ENCODE measurements around the gene UNC5A.

The UNC5A gene

DNA sequence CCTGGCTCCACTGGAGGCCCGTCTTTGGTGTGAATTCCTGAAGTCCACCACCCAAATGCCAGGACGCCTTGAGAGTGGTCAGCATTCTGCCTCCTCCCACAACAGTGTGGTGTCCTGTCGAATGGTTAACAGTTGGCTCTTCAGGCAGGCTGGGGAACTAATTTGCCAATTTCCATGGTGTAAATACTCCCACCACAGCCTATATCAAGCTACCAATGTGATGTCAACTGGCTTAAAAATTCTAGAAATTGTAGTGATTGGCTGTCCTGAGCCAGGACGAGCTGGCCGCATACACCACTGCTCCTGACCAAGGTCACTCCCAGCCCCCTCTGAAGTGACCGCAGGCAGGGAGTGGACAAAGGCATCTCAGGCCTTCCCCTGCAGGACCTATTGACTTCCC, 11.1 kb downstream of the UNC5A start:
- no peak for DNase-seq (ENCODE audit: low read depth)

DNA sequence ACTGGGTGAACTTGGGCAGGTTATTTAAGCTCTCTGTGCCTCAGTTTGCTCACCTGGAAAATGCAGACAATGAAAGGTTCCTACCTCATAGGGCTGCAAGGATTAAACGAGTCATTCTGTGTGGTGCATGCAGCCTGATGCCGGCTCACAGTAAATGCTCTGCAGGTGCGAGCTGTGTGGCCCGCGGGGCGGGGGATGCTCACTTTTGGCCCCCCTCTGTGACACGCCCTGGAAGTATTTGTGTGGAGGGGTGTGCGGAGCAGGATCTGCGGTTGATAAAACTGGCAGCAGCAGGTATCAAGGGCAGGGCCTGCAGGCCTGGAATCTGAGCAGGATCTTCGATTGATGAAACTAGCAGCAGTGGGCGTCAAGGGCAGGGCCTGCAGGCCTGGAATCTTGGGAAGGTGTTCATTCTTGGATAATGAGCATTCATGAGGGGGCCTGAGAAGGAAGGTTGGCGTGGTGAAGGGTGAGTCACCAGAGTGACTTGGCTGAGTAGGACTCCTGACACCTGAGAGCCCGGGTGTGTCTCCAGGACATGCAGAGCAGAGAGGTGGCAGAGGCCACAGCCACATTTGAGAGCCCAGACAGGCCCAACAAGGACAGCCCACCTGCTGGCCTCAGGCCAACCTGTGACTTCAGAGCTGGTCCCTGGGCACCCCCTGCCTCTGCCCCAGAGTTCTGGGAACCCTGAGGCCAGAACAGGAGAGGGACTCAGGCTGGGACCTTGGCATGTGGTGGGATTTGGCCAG, 11.9 kb downstream of the UNC5A start:
- no peak for DNase-seq (ENCODE audit: low read depth)

DNA sequence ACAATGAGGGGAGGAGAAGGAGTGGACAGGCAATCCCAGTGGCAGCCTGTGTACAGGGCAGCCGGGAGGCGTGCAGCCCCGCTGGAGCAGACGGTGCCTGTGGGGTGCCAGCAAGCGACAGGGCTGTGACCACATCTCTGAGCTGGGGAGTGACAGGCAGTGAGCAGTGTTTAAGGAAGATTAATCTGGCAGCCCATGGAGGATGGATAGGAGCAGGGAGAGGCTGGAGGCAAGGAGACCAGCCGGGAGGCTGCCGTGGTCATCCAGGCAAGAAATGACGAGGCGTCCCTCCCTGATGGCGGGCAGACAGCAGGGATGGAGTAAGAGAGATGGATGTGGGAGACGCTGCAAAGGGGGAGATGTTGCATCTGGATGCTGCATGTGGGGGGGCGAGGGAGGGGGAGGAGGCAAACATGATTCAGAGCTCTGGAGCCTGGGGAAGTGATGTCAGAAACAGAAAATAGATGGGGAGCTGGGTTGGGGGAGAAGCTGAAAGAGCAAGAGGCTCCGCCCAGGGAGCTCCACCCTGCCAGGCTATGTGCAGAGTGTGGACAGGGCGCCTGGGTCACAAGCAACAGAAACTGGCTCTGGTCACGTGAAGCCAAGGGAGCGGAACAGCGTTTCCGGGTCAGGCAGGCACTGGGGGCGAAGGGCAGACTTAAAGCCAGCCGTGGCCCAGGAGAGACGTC, 12.6 kb downstream of the UNC5A start:
- DNase-seq (ENCODE audit: low read depth), result no peak

DNA sequence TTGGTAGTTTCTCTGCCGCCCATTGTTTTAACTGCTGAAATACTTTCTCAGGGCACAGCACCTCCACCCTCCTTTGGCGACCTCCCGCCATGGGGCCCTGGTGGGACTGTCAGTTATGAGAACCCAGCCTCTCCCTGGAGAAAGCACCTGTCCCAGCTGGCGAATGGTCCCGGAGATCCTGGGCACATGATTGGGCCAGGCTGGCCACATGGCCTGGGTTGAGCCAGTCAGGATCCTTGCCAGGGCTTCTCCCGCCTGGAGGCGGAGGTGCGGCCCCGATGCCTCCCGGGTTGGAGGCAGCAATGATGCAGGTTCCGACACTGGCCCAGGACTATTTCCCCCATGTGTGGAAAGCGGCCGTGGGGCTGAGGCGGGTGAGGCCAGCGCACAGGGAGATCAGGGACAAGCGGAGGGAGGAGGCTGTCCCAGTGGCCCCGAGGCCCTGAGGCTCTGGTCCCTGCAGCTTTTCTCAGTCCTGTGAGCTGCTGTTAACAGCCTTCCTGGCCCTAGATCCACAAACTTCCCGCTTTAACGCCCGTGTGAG, 13.6 kb downstream of the UNC5A start:
- no peak for DNase-seq (ENCODE audit: low read depth)

DNA sequence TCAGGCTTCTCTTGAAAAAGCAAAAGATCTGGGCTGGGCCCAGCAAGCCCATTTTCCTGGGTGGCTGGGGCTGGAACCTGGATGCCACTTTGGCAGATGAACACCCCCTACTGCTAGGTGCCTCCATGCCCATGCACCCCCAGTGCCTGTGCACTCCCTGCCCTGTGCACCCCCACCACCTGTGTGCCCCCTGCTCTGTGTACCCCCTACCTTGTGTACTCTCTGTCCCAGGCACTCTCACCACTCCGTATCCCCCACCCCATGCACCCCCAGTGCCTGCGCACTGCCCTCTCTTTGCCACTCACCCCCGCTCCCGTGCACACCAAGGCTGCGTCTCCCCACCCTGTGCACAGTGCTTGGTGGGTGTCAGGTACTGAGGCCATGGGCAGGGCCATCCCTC, 14.2 kb downstream of the UNC5A start:
- DNase-seq (ENCODE audit: low read depth), result no peak

DNA sequence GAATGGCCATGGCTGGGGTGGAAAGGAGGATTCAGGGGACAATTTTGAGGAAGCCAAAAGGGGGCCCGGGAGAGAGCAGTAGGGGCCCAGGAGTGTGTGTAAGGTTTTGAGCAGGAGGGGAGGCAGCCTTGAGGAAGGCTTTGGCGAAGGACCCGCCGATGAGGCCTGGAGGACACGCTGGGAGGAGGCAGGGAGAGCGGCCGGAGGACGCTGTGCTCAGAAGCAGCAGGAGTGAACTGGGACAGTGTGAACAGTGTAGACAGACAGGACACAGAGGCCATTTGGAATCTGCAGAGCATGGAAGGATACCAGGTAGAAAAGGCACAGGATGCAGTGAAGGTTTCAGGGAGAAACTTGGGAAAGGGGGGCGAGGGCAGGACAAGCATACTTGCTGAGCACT, 14.9 kb downstream of the UNC5A start:
- no peak for DNase-seq (ENCODE audit: low read depth)

DNA sequence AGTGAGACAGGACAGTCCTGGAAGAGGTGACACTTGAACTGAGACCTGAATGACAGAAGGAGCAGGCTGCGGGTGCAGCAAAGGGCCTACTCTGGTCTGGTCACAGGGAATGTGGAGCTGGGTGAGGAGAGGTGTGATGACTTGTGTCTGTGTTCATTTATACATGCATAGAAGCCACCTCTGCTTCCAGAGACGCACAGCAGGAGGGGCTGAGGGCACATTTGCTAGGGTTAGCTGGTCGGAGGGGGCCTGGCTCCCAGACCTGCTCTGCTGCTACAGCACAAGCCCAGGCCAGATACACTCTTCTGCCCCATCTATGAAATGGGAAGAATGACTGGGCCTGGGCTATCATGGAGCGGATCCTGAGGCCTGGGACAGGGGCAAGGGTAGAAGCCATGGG, 15.6 kb downstream of the UNC5A start:
- DNase-seq (ENCODE audit: low read depth), result no peak

DNA sequence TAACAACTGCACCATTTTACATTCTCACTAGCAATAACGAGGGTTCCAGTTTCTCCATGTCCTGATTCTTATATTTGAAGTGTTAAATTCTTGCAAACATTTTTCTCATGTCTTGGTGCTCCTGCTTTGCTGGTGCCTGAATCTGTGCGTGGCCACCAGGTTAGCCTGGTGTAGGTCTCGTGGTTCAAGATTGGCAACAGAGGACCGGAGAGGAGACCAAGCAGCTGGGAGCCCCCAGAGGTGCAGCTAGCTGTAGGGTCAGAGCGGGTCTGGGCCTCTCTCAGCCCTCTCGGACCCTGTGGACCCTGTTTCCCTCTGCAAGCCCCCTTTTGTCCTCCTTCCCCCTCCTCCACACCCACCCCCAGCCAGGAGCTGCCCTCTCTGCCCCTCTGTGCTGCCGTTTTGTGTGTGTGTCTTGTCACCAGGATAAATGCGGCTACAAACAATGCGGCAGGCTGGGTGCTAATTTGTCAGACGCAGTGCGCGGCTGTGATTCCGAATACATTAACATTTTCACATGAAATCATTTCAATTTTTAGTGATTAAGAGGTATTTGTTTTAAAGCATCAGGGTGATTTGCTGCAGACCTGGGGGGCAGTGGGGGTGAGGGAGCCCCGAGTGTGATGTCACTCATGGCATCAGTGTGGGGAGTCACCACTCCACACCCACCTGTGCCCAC, 17.5 kb downstream of the UNC5A start:
- no peak for DNase-seq (ENCODE audit: low read depth)

DNA sequence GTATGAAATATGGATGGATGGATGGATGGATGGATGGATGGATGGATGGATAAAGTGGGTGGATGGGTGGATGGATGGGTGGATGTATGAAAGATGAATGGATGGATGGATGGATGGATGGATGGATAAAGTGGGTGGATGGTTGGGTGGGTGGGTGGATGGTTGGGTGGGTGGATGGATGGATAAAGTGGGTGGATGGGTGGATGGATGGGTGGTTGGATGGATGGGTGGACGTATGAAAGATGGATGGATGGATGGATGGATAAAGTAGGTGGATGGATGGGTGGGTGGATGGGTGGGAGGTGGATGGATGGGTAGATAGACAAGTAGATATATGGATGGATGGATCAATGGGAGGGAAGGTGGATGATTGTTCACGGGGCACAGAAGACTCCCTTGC, 19.0 kb downstream of the UNC5A start:
- no peak for DNase-seq (ENCODE audit: low read depth)

DNA sequence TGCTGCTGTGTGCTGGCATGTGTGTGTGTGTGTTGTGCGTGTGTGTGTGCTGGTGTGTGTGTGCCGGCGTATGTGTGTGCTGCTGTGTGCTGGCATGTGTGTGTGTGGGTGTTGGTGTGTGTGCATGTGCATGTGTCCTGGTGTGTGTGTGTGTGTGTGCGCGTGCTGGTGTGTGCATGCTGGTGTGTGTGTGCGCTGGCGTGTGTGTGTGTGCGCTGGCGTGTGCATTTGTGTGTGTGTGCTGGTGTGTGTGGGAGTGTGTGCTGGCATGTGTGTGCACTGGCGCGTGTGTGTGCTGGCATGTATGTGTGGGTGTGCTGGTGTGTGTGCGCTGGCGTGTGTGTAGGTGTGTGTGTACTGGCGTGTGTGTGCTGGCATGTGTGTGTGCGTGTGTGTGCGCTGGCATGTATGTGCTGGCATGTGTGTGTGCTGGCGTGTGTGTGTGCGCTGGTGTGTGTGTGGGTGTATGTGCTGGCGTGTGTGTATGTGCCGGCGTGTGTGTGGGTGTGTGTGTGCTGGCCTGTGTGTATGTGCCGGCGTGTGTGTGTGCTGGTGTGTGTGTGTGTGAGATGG, 20.1 kb downstream of the UNC5A start:
- no peak for DNase-seq (ENCODE audit: low read depth)

DNA sequence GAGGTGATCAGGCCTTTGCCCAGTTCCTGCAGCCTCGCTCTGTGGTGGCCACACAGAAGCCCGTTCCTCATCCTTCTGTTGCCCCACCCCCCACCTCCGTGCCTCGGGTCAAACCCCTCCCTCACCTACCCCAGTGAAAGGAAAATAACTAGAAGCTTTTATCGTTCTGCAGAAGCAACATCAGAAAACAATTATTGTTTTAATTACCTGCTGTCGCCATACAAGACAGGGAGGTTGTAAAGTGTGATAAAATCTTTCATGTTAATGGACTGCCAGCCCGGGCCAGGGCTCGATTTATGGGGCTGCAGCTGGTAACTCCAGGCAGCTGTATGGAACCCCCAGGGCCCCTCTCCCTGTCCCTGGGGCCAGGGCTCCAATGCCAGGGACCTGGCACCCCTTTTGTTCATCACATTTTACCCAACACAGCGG, 20.6 kb downstream of the UNC5A start:
- DNase-seq (ENCODE audit: low read depth), result no peak

DNA sequence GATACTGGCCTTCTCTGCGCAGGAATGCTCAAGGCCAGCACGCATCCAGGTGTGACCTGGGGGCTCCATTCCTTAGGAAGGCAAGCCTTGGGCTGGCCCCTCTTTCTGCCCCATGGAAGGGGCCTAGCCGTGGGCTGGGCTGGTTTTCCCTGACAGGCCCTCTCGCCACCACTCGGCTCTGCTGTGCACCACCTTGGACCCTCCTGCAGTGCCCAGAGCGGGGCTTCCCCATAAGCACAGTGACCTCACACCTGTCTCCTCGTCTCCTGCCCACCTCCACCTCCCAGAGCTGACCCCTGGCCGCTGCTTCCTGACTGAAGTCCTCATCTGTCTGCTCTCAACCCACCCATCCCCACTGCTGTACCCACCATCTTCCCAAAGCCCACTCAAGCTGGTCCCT, 21.1 kb downstream of the UNC5A start:
- DNase-seq (ENCODE audit: low read depth), result no peak

DNA sequence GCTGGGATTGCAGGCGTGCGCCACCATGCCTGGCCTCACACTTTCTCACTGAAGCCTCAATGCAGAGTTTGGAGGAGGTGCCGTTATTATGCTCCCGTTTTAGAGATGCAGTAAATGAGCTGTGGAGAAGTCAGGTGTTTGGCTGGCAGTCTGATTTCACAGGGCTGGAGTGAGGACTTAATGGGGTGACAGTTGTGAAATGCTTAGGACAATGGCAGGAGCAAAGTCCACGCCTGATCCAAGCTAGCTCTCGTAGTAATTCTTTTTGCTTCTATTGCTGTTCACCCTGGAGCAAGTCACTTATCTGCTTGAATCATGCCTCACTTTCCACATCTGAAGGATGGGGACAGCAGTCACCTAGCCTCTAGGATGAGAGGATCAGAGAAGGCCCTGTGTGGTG, 21.8 kb downstream of the UNC5A start:
- DNase-seq (ENCODE audit: low read depth), result no peak

DNA sequence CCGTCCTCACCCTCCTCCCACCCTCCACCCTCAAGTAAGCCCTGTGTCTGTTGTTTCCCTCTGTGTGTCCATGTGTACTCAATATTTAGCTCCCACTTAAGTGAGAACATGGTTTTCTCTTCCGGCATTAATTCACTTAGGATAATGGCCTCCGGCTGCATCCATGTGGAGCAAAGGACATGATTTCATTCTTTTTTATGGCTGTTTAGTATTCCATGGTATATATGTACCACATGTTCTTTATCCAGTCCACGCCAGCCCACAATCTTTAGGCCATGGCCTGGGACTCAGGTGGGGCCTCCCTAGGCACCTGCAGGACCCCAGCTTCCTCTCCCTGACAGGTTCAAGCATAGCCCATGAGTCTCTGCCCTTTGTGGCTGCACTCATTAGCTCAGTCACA, 22.9 kb downstream of the UNC5A start:
- DNase-seq (ENCODE audit: low read depth), result no peak

DNA sequence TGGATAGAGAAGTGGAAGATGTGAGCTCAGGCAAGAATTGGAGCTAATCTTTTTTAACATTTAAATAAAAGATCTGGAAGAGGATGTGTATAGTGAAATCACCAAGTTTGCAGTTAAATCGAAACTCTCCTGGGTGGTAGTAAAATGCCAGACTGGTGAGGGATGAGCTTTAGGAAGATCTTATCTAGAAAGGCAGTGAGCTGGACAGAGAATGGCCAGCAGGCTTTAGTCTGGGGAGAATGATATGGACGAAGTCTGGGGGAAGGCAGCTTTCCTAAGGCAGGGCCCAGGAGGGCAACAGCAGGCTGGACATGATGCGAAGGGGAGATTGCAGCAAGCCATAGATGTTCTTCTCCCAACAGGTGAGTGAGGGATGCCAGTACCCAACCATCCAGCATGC, 25.6 kb downstream of the UNC5A start:
- DNase-seq (ENCODE audit: low read depth), result no peak

DNA sequence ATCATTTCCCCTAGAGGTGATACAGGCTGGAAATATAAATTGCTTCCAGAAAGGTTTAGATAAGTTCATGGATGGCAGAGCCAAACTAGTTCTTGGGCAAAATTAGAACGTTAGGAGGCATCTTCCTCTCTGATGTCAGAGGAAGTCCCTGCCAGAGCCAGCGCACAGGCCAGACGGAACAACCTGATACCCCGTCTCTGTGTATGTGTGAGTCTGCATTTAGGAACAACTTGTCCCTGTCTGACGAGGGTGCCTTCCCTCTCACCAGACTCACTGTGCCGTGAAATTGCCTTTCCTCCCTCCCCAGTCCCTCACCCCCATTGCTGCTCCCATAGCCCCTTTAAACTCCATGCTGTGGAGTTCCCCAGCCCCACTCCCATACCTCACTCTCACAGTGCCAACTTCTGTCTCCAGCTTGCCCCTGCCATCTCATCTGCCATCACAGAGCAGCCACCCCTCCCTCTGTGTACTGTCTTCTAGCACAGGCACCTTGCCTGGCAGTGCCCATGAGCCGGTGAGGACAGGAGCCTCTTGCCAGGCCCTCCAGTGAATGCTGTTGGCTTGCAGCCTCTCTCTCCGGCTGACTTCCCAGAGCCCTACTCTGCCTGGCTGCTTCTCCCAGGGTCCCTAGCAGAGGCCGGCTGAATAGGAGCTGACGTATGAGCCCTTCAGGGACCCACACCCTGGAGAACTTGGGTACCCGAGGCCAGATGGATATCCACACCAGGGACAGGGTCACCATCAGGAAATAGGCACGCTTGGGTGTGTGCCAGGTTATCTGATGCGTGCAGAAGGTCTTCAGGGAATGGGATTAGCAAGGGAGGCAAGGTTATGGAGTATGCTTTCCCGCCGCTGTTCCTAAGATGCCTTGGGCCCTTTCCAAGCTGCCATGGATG, 26.7 kb downstream of the UNC5A start:
- DNase-seq (ENCODE audit: low read depth), result no peak

DNA sequence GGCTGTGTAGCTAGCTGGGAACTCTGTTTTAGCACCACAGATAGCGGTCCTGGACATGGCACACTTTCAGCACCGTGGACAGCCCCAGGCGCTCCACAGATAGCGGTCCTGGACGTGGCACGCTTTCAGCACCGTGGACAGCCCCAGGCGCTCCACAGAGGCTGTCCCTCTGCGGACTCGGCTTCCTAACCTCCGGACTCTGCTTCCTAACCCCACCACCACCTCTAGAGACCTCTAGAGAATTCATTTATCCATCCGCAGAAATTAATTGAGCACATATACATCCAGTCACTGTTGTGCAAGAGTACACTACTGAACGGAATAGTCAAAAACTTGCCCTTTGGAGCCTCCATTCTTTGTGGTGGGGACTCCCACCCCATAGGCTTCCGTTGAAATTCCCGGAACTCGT, 27.4 kb downstream of the UNC5A start:
- peak; percentile 11 for DNase-seq (ENCODE audit: low read depth)

DNA sequence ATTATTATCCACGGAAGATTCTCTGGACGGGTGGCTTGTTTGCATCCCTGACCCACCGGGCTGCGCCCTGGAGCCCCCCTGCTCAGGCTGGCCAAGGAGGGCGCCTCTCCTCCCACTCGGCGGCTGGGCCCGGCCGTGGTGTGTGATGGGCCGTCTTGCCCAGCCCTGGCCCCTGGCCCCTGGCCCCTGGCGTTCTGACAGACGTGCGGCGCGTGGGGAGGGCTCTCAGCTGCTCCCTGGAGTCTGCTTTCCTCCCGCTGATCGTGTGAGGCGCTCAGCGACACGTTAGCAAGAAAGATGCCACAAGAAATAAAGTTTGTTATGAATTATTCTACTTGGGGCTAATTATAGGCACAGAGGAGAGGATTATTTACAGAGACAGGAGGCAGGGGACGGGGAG, 33.3 kb downstream of the UNC5A start:
- DNase-seq (ENCODE audit: low read depth), result no peak

DNA sequence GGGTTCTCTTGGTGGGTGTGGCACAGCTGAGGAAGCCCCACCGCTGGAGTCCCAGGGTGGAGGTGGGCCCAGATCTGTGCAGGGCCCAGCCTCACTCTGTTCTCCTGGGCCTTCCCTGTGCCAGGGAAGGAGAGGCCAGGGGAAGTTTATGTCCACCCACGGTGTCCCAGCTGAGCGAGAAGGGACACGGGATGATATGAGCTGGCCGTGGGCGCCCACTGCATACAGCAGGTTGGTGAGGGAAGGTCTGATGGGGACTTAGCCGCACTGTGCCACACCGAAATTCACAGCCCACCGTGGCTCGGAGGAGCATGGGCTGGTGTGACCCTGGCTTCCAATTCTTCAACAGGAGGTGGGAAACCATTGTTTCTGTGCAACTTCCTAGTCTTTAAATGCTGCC, 33.9 kb downstream of the UNC5A start:
- DNase-seq (ENCODE audit: low read depth), result no peak

DNA sequence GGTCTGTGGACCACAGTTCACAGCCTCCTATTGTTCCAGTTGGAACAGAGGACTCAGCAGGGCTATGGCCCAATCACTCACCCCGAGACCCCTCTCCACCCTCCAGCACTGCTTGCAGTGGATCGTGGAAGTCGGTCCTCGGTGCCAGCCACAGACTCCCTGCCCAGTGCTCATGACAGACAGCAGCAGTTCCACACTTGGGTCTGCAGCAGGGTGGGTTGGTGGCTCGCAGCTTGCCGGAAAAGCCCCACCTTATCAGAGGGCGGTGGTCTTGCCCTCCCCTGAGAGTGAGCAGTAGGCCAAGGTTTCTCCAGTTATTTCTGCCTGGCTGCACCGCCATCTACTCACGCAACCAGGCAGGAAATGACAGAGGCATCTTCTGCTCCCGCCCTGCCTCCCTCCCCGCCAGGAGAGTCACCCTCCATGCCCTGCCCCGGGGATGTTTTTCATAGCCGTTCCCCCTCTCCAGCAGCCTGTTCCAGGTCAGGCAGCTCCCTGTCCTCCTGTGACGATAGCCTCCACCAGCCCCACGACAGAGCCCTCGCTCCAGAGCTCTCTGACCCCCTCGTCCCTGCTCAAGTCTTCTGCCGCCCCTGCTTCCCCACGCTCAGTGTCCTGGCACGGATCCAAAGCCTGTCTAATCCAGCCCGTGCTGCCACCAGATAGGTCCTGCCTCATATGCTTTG, 34.5 kb downstream of the UNC5A start:
- no peak for DNase-seq (ENCODE audit: low read depth)

DNA sequence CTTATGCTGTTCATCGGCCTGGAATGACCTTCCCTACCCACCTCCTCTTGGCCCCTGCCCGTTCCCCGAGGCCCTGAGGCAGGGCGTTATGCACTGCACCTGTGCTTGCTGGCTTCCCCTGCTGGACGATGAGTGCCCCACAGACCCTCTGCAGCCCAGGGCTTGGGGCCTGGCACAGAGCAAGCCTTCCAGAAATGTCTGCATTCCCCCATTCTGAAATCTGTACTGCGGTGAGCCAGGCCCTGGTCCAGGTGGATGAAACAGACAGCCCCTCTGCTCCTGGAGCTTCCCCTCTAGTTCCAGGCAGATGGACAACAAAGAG, 35.0 kb downstream of the UNC5A start:
- no peak for DNase-seq (ENCODE audit: low read depth)

Data from stimulated activated CD4-positive, alpha-beta T cell treated with anti-CD3 and anti-CD28 coated beads, Interleukin-2, amount 100 ng/mL, for 4 hours (primary cell).